ENCODE measurements around the gene SUGP1. TPM values are rescaled to one million over a fixed set of nuclear protein-coding genes. Genes with fewer than 3 reads are reported as not detected.

The SUGP1 gene
- polyA plus RNA-seq, 1 donor from 2014 or later = 82.0 TPM

GRCh38 chr19:19335408-19336158 is 15.3 kb upstream of the SUGP1 start:
- Histone ChIP-seq H4K20me1 (ENCODE audit: insufficient read depth) (no peaks in the 10 kb centered on the region), H2AFZ (ENCODE audit: low read depth, low read length) (no peak overlapping the region), H3K9me2 (ENCODE audit: insufficient read depth, low read length) (no peaks in the 10 kb centered on the region), H3K9ac (ENCODE audit: low read length) (no peak overlapping the region), H3K79me2 (replicated peaks; ENCODE audit: insufficient read depth, low read length) (no peaks in the 10 kb centered on the region), H3K27me3 (ENCODE audit: insufficient read depth, low read depth, low read length) (no peaks in the 10 kb centered on the region), H3K9me3 (ENCODE audit: low read length) (no peaks in the 10 kb centered on the region), H3K36me3 (ENCODE audit: insufficient read depth, low read length) (no peaks in the 10 kb centered on the region), H3K4me2 (ENCODE audit: low read length) (no peak overlapping the region), H3F3A (ENCODE audit: insufficient read depth, low read length, poor library complexity, severe bottlenecking) (no peaks in the 10 kb centered on the region), H3K27ac (ENCODE audit: low read length) (no peak overlapping the region), H3K4me3 (ENCODE audit: low read length) (no peak overlapping the region)
- TF ChIP-seq REST (IDR thresholded peaks at IDR 0.05; ENCODE audit: borderline replicate concordance) (no peak), EP300 (conservative IDR thresholded peaks at IDR 0.05; ENCODE audit: poor library complexity, severe bottlenecking) (no peak), RAD21 (conservative IDR thresholded peaks at IDR 0.05) (no peak), TAF1 (IDR thresholded peaks at IDR 0.05; ENCODE audit: low read depth) (no peak), MXI1 (conservative IDR thresholded peaks at IDR 0.05; ENCODE audit: poor library complexity, severe bottlenecking) (no peak), SMC3 (conservative IDR thresholded peaks at IDR 0.05; ENCODE audit: poor library complexity) (no peak), CTCF (IDR thresholded peaks at IDR 0.05; ENCODE audit: poor library complexity, severe bottlenecking) (no peak), POLR2AphosphoS5 (IDR thresholded peaks at IDR 0.05) (no peak)

- no peak overlapping the region for H3K27ac ChIP-seq (ENCODE audit: low read length)
- no peaks in the 10 kb centered on the region for H3K9me2 ChIP-seq (ENCODE audit: insufficient read depth, low read length)
- no peaks in the 10 kb centered on the region for H3K36me3 ChIP-seq (ENCODE audit: insufficient read depth, low read length)
- H2AFZ ChIP-seq (ENCODE audit: low read depth, low read length) = no peak overlapping the region
- H3K4me2 ChIP-seq (ENCODE audit: low read length) = no peak overlapping the region
- no peaks in the 10 kb centered on the region for H3F3A ChIP-seq (ENCODE audit: insufficient read depth, low read length, poor library complexity, severe bottlenecking)
- no peaks in the 10 kb centered on the region for H3K79me2 ChIP-seq (replicated peaks; ENCODE audit: insufficient read depth, low read length)
- no peaks in the 10 kb centered on the region for H3K9me3 ChIP-seq (ENCODE audit: low read length)
- no peak overlapping the region for H3K4me3 ChIP-seq (ENCODE audit: low read length)
- no peaks in the 10 kb centered on the region for H3K27me3 ChIP-seq (ENCODE audit: insufficient read depth, low read depth, low read length)
- no peak overlapping the region for H3K9ac ChIP-seq (ENCODE audit: low read length)
- H4K20me1 ChIP-seq (ENCODE audit: insufficient read depth) = no peaks in the 10 kb centered on the region
- no peak for TF ChIP-seq EZH2 (IDR thresholded peaks at IDR 0.05; ENCODE audit: borderline replicate concordance, insufficient read depth, low read length, poor library complexity, severe bottlenecking)
- no peak for TF ChIP-seq RAD21 (conservative IDR thresholded peaks at IDR 0.05)
- TF ChIP-seq SMC3 (conservative IDR thresholded peaks at IDR 0.05; ENCODE audit: poor library complexity) = no peak
- TF ChIP-seq CTCF (IDR thresholded peaks at IDR 0.05; ENCODE audit: poor library complexity, severe bottlenecking) = no peak
- TF ChIP-seq REST (IDR thresholded peaks at IDR 0.05; ENCODE audit: borderline replicate concordance) = no peak
Observed at GRCh38 chr19:19334989-19335344, 14.7 kb upstream of the SUGP1 start.

Data from neural cell (in vitro differentiated cells).